C4-2B (cell line): ENCODE data around the gene IGFBP7.

Source experiments
- CTCF ChIP-seq: fragments of 450-650 bp; conservative IDR thresholded peaks from 2 replicates; pipeline ENCODE4 v1.5.1; 2017; ENCODE audit warnings: mild to moderate bottlenecking
- ZFX ChIP-seq: fragments of 450-650 bp; IDR thresholded peaks from 2 replicates; pipeline ENCODE4 v1.6.1; 2017

DNA sequence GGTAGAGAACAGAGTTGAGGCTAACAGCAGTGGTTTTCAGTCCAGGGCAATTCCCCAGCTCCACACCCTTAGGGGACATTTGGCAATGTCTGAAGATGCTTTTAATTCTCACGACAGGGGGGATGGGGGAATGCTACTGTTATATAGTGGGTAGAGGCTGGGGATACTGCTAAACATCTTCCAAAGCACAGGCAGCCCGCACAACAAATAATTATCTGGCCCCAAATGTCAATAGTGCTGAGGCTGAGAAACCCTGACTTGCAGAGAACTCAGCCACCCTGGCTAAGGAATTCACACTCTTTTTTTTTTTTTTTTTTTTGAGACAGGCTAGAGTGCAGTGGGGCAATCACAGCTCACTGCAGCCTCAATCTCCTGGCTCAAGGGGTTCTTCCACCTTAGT, 70.8 kb downstream of the IGFBP7 start:
- TF ChIP-seq CTCF (no peak), ZFX (no peak)
